DMS79 treated with DMSO at 0.1 percent for 48 hours (cell line): ENCODE results near the gene UTP15.

Source experiments
- DNase-seq: peaks from one replicate; lab custom pipeline; 2025; lab: John Stamatoyannopoulos, UW

The UTP15 gene

GRCh38 chr5:73565139-73565968 lies at the start of gene UTP15, which contains the start of gene ANKRA2:
Gene UTP15 (plus strand): TSS chr5:73565743. CDS start chr5:73567345, 1,602 bp downstream.
Gene ANKRA2 (minus strand): TSS chr5:73565639. CDS start chr5:73562881, 2,758 bp downstream.
- DNase-seq: peak; percentile 79

- peak; percentile 38 for DNase-seq
Observed at GRCh38 chr5:73519531-73520283, 45.8 kb upstream of the UTP15 start.

- DNase-seq: no peak
Observed at GRCh38 chr5:73522989-73523388, 42.6 kb upstream of the UTP15 start.

GRCh38 chr5:73523861-73524260 lies 41.7 kb upstream of the UTP15 start:
- no peak for DNase-seq

- no peak for DNase-seq
Observed at GRCh38 chr5:73525606-73526203, 39.8 kb upstream of the UTP15 start.

- no peak for DNase-seq
Observed at GRCh38 chr5:73528248-73528647, 37.3 kb upstream of the UTP15 start.

GRCh38 chr5:73529081-73529480 lies 36.5 kb upstream of the UTP15 start:
- DNase-seq: no peak

- no peak for DNase-seq
Observed at GRCh38 chr5:73531356-73531755, 34.2 kb upstream of the UTP15 start.

- DNase-seq: no peak
Observed at GRCh38 chr5:73532195-73532594, 33.3 kb upstream of the UTP15 start.

GRCh38 chr5:73534011-73534644 lies 31.4 kb upstream of the UTP15 start:
- no peak for DNase-seq

GRCh38 chr5:73534971-73535370 lies 30.6 kb upstream of the UTP15 start:
- no peak for DNase-seq

GRCh38 chr5:73539730-73540129 lies 25.8 kb upstream of the UTP15 start:
- no peak for DNase-seq

- no peak for DNase-seq
Observed at GRCh38 chr5:73540192-73540591, 25.4 kb upstream of the UTP15 start.

GRCh38 chr5:73542020-73542419 lies 23.5 kb upstream of the UTP15 start:
- DNase-seq: no peak

GRCh38 chr5:73544429-73545402 lies 20.8 kb upstream of the UTP15 start:
- DNase-seq: peak; percentile 38

GRCh38 chr5:73545403-73545779 lies 20.2 kb upstream of the UTP15 start:
- DNase-seq: no peak

GRCh38 chr5:73550016-73550415 lies 15.5 kb upstream of the UTP15 start:
- no peak for DNase-seq

GRCh38 chr5:73552642-73553041 lies 12.9 kb upstream of the UTP15 start:
- DNase-seq: no peak

- no peak for DNase-seq
Observed at GRCh38 chr5:73558950-73559349, 6.6 kb upstream of the UTP15 start.

GRCh38 chr5:73564018-73564417 lies 1.5 kb upstream of the UTP15 start:
- no peak for DNase-seq

- no peak for DNase-seq
Observed at GRCh38 chr5:73564675-73565074, 868 bp upstream of the UTP15 start.
